Lower lobe of right lung (tissue), 2 donors: ENCODE measurements around the gene TSPYL1. TPM values are rescaled to one million over a fixed set of nuclear protein-coding genes. Genes with fewer than 3 reads are reported as not detected.

Experiments used
- ATAC-seq, 2 donors: fragments of 200-7000 bp; cut with Tn5 transposase; one replicate each; pipeline ENCODE4 v1.9.1; 2020 to 2022; ENCODE audit warnings: mild to moderate bottlenecking in 2 of 2, moderate library complexity in 2 of 2
- DNase-seq: peaks from one replicate; pipeline ENCODE4 v3.0.0-alpha.2; 2020
- H3K27ac ChIP-seq: fragments of 200-600 bp; one replicate; pipeline ENCODE4 v1.8.0; 2022
- H3K27me3 ChIP-seq: fragments of 200-600 bp; one replicate; pipeline ENCODE4 v1.8.0; 2022; ENCODE audit warnings: low read depth
- H3K36me3 ChIP-seq: fragments of 200-600 bp; one replicate; pipeline ENCODE4 v1.8.0; 2022; ENCODE audit warnings: mild to moderate bottlenecking
- H3K4me1 ChIP-seq: fragments of 200-600 bp; one replicate; pipeline ENCODE4 v1.8.0; 2022
- H3K4me3 ChIP-seq: fragments of 200-600 bp; one replicate; pipeline ENCODE4 v1.8.0; 2022; ENCODE audit warnings: mild to moderate bottlenecking
- H3K9me3 ChIP-seq: fragments of 200-600 bp; one replicate; pipeline ENCODE4 v1.8.0; 2022
- CTCF ChIP-seq: fragments of 200-600 bp; IDR thresholded peaks from one replicate; pipeline ENCODE4 v1.8.0; 2022; ENCODE audit warnings: antibody characterized with exemption, mild to moderate bottlenecking
- intact Hi-C: fragments of 100-400 bp; cut with DNase I; formaldehyde crosslinking; loops from one replicate; pipeline ENCODE4 v1.11.0; 2022
- total RNA-seq: library from RNA; stranded (reverse); fragmentation: NEBNext Ultra II Directional; extraction: Animal tissue kit (Norgen Biotek cat#: 25700); gene quantifications from one replicate; pipeline ENCODE4 v1.2.1, GENCODE V29; 2021
- donor health status: DM: no; HTN: yes; CAD: no; lungs with severe emphysema.

Gene TSPYL1
- total RNA-seq, 1 donor from 2014 or later, result 72.7 TPM

DNA sequence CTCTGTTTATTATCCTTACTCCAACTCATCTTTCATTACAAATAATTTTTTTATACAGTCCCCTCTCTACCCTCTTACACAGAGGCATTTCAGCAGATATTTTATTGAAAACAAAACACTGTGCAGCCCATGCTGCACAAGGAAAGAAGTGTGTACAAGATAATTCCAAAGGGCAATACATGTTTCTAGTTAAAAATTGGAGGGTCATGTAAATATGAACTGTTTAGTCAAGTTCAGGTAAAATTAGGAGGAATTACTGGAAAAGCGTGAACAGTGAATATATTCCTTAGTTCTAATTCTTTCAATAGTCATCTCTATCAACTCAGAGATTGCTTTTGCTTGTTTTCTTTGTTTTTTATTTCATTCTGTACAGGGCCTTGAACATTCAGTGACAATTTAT, 27.9 kb upstream of the TSPYL1 start:
- H3K36me3 ChIP-seq, result no peaks in the 10 kb centered on the region
- H3K4me1 ChIP-seq, result no peaks in the 10 kb centered on the region
- no peaks in the 10 kb centered on the region for H3K27me3 ChIP-seq
- intact Hi-C loops, result no loop called here
- ATAC-seq (no peak), DNase-seq (no peak)
- H3K27ac ChIP-seq, result no peak overlapping the region
- H3K4me3 ChIP-seq, result no peak overlapping the region
- no peaks in the 10 kb centered on the region for H3K9me3 ChIP-seq
- TF ChIP-seq CTCF, result no peak

DNA sequence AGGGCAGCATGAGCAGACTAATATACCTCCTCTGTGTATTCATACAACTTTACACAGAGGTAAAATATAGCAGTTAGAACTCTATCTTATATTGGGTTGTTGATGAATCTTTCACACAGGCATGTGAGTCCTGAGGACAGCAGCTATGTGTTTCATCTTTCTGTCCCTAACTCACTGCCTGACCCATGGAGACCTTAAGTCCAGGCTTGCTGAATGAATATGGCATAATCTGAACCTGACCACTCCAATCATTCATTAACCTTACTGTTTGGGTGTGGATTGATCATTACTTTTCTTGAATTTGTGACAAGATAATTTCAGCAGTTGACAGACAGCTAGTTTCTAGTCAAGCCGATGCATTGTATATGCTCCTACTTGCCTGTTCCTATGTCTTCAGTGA, 27.3 kb upstream of the TSPYL1 start:
- Histone ChIP-seq H3K4me1 (no peaks in the 10 kb centered on the region), H3K9me3 (no peaks in the 10 kb centered on the region), H3K36me3 (no peaks in the 10 kb centered on the region), H3K4me3 (no peak overlapping the region), H3K27me3 (no peaks in the 10 kb centered on the region), H3K27ac (no peak overlapping the region)
- no peak for ATAC-seq
- no peak for TF ChIP-seq CTCF
- no peak for DNase-seq
- intact Hi-C loops, result no loop called here

DNA sequence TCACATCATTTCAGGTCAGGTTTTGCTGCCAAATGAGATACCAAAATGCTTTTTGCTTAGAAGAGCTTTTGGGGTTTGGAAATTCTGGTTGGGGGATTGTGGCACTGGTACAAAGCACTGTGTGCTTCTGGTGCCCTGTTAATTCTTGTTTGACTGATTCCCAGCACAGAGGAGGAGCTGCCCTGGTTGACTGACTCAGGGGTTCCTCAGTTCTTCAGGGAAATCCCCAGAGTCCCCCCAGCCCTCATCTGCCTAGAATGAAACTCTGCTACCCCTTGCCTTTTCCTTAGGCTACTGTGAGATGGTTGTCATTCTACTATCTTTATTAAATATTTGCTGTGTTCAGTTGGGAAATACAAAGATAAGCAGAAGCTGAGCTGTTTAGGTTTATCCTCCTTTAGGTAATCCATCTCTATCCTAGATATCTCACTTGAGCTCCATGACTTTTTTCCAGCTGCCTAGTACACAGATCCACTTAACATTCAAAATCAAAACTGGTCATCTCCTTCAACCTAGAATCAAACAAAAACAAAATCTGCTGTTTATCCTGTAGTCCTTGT, 24.9 kb upstream of the TSPYL1 start:
- intact Hi-C loops, result no loop called here
- TF ChIP-seq CTCF, result no peak
- no peak for ATAC-seq

GRCh38 chr6:116301104-116301503, 21.4 kb upstream of the TSPYL1 start:
- no peak overlapping the region for H3K4me3 ChIP-seq
- no peaks in the 10 kb centered on the region for H3K36me3 ChIP-seq
- no peak overlapping the region for H3K27ac ChIP-seq
- TF ChIP-seq CTCF, result no peak
- intact Hi-C loops, result no loop called here
- H3K9me3 ChIP-seq, result no peaks in the 10 kb centered on the region
- no peak for ATAC-seq
- H3K27me3 ChIP-seq, result no peaks in the 10 kb centered on the region
- H3K4me1 ChIP-seq, result no peaks in the 10 kb centered on the region
- DNase-seq, result no peak

More for the DNA sequence above, 24.9 kb upstream of the TSPYL1 start:
- DNase-seq, result no peak
- no peaks in the 10 kb centered on the region for H3K27me3 ChIP-seq
- H3K4me3 ChIP-seq, result no peak overlapping the region
- no peaks in the 10 kb centered on the region for H3K4me1 ChIP-seq
- H3K36me3 ChIP-seq, result no peaks in the 10 kb centered on the region
- no peak overlapping the region for H3K27ac ChIP-seq
- H3K9me3 ChIP-seq, result no peaks in the 10 kb centered on the region

- TF ChIP-seq CTCF, result no peak
- intact Hi-C loops, result no loop called here
- no peak overlapping the region for H3K27ac ChIP-seq
- no peak for ATAC-seq
- no peaks in the 10 kb centered on the region for H3K4me1 ChIP-seq
- no peaks in the 10 kb centered on the region for H3K9me3 ChIP-seq
- no peaks in the 10 kb centered on the region for H3K36me3 ChIP-seq
- H3K27me3 ChIP-seq, result no peaks in the 10 kb centered on the region
- DNase-seq, result no peak
- H3K4me3 ChIP-seq, result no peak overlapping the region
These were observed 20.8 kb upstream of the TSPYL1 start for GRCh38 chr6:116300566-116300965.

- Histone ChIP-seq H3K27me3 (no peaks in the 10 kb centered on the region), H3K9me3 (no peaks in the 10 kb centered on the region), H3K27ac (no peak overlapping the region), H3K4me3 (no peak overlapping the region), H3K4me1 (no peaks in the 10 kb centered on the region), H3K36me3 (no peaks in the 10 kb centered on the region)
- intact Hi-C loops, result no loop called here
- ATAC-seq (no peak), DNase-seq (no peak)
- no peak for TF ChIP-seq CTCF
These were observed 19.2 kb upstream of the TSPYL1 start for GRCh38 chr6:116298973-116299372.
